Cardiac fibroblast (primary cell): ENCODE data around the gene ADGRG6.
A peak's percentile ranks its signal among the peaks of the same experiment; 100 is the strongest.

Experiments
- DNase-seq, 2 donors: peaks; one replicate each; pipeline versions ENCODE4 v3.0.0 to v3.0.0-alpha.2; 2010; ENCODE audit warnings: low read depth in 2 of 2
- H3K4me3 ChIP-seq, 2 donors: replicated peaks in 1 of 2; 1 replicate in 1 of 2; 2 replicates in 1 of 2; pipeline ENCODE4 v1.5.1; 2011; ENCODE audit warnings: low read depth in 2 of 2, low read length in 2 of 2, mild to moderate bottlenecking in 2 of 2, moderate library complexity in 1 of 2
- CTCF ChIP-seq: IDR thresholded peaks from one replicate; pipeline ENCODE4 v1.5.1; 2011; ENCODE audit warnings: low read depth, mild to moderate bottlenecking, low read length, inconsistent platforms

ADGRG6 gene

DNA sequence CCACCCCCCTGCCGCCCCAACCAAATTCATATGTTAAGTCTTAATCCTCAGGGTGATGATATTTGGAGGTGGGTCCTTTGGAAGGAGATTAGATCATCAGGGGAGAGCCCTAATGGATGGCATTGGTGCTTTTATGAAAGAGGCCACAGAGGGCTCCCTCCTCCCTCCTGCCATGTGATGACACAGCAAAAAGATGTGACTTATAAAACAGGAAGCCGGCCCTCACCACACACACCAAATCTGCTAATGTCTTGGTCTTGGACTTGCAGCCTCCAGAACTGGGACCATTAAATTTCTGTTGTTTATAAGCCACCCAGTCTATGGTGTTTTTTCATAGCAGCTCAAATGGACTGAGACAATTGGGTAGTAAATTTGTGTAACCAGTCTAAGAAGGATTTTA is 176.3 kb downstream of the ADGRG6 start:
- peak; percentile 30 to 65 for DNase-seq
- no peak overlapping the region for H3K4me3 ChIP-seq
- no peak for TF ChIP-seq CTCF

DNA sequence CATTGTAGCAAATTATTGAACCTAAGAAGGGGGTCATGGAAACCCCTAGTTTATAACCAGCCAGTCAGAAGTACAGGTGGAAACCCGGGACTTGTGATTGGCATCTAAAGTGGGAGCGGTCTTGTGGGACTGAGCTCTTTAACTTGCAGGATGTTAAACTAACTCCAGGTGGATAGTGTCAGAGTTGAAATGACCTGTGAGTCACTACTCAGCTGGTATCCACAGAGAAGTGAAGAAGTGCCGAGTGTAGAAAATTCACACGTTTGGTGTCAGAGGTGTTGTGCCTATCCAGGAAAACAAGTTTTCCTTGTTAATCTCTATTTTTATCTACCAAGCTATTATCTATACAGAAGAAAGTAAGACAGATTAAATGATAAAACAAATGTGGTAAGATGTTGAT is 179.7 kb downstream of the ADGRG6 start:
- no peak for DNase-seq
- no peak overlapping the region for H3K4me3 ChIP-seq
- no peak for TF ChIP-seq CTCF

- H3K4me3 ChIP-seq: no peak overlapping the region
- DNase-seq: peak in 1 of 2 donors; percentile 18
- no peak for TF ChIP-seq CTCF
Observed at GRCh38 chr6:142482249-142482648, 180.4 kb downstream of the ADGRG6 start.

DNA sequence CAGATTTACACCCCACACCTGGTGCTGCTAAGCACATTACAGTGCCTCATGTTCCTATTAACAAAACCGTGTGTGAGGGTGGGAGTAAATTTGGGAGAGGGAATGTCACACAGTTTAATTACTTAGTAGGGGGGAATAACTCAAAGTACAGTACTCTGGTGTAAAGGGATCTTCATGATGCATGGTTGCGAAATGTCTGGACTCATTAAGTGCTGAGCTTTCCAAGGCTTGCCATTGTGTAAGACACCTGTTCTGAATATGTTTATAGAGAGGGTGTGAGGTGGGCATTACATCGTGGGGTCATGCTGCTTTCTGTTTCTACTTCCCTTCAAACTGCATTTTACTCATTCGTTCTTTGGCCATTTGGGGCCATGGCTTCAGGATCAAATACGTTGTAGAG is 181.2 kb downstream of the ADGRG6 start:
- no peak for TF ChIP-seq CTCF
- DNase-seq: peak; percentile 14 to 21
- no peak overlapping the region for H3K4me3 ChIP-seq

GRCh38 chr6:142485256-142485655 is 183.4 kb downstream of the ADGRG6 start:
- no peak overlapping the region for H3K4me3 ChIP-seq
- TF ChIP-seq CTCF: no peak
- peak in 1 of 2 donors; percentile 36 for DNase-seq

DNA sequence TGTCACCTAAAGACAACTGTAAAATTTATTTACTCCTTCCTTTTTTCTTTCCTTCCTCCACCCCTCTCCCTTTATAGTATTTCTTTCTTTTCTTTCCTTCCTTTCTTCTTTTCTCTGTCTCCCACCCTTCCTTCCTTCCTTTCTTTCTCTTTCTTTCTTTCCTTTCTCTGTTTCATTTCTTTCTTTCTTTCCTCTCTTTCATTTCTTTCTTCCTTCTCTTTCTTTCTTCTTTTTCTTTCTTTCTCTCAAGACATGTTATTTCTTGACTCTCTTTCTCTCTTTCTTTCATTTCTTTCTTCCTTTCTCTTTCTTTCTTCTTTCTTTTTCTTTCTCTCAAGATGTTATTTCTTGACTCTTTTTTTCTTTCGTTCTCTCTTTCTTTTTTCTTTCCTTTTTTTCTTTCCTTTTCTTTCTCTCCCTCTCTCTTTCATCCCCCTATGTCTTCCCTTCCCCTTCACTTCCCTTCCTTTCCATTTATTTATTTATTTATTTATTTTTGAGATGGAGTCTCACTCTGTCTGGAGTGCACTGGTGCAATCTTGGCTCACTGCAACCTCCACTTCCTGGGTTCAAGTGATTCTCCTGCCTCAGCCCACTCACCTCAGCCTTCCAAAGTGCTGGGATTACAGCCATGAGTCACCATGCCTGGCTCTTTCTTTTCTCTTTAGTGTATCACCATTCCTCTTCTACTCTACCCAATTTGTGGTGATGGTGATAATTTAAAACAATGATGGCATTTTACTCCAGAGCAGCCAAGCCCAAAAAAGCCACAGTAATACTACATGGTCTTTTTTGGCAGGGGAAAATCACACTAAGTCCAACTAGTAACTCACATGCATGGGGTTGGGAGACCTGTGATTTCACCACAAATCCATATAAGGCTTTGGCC is 188.2 kb downstream of the ADGRG6 start:
- H3K4me3 ChIP-seq: no peak overlapping the region
- TF ChIP-seq CTCF: no peak
- no peak for DNase-seq
